Inferior parietal cortex (tissue), 1 donor: ENCODE data around the gene INPP5A.
"Not testable (repeated sequence)": the region's sequence is repeated elsewhere in the genome, so short reads cannot be mapped to it uniquely, and the experiment has no call there.

Experiments
- DNase-seq: peaks from one replicate; pipeline ENCODE4 v3.0.0-alpha.2; 2016; ENCODE audit errors: extremely low spot score

INPP5A gene

GRCh38 chr10:132690821-132691610 is 153.4 kb downstream of the INPP5A start:
- DNase-seq: no peak

- DNase-seq: no peak
Observed at GRCh38 chr10:132691711-132692153, 154.1 kb downstream of the INPP5A start.

- no peak for DNase-seq
Observed at GRCh38 chr10:132692311-132692710, 154.7 kb downstream of the INPP5A start.

- no peak for DNase-seq
Observed at GRCh38 chr10:132693676-132694075, 156.1 kb downstream of the INPP5A start.

- no peak for DNase-seq
Observed at GRCh38 chr10:132696204-132696603, 158.6 kb downstream of the INPP5A start.

GRCh38 chr10:132696728-132697577 is 159.4 kb downstream of the INPP5A start:
- DNase-seq: no peak

GRCh38 chr10:132697578-132698200 is 160.1 kb downstream of the INPP5A start:
- DNase-seq: no peak

GRCh38 chr10:132698211-132698751 is 160.7 kb downstream of the INPP5A start:
- DNase-seq: no peak

- DNase-seq: no peak
Observed at GRCh38 chr10:132698761-132699391, 161.3 kb downstream of the INPP5A start.

- no peak for DNase-seq
Observed at GRCh38 chr10:132699411-132700155, 162.0 kb downstream of the INPP5A start.

GRCh38 chr10:132700156-132701098 is 162.8 kb downstream of the INPP5A start:
- DNase-seq: no peak

GRCh38 chr10:132701099-132701845 is 163.7 kb downstream of the INPP5A start:
- DNase-seq: no peak

GRCh38 chr10:132701846-132702190 is 164.2 kb downstream of the INPP5A start:
- no peak for DNase-seq

- no peak for DNase-seq
Observed at GRCh38 chr10:132702601-132703418, 165.2 kb downstream of the INPP5A start.

GRCh38 chr10:132703419-132704007 is 165.9 kb downstream of the INPP5A start:
- DNase-seq: no peak

GRCh38 chr10:132704008-132704814 is 166.6 kb downstream of the INPP5A start:
- no peak for DNase-seq

GRCh38 chr10:132704815-132705064 is 167.2 kb downstream of the INPP5A start:
- DNase-seq: not testable (repeated sequence)
